ENCODE data around the gene RNF40.

The RNF40 gene

DNA sequence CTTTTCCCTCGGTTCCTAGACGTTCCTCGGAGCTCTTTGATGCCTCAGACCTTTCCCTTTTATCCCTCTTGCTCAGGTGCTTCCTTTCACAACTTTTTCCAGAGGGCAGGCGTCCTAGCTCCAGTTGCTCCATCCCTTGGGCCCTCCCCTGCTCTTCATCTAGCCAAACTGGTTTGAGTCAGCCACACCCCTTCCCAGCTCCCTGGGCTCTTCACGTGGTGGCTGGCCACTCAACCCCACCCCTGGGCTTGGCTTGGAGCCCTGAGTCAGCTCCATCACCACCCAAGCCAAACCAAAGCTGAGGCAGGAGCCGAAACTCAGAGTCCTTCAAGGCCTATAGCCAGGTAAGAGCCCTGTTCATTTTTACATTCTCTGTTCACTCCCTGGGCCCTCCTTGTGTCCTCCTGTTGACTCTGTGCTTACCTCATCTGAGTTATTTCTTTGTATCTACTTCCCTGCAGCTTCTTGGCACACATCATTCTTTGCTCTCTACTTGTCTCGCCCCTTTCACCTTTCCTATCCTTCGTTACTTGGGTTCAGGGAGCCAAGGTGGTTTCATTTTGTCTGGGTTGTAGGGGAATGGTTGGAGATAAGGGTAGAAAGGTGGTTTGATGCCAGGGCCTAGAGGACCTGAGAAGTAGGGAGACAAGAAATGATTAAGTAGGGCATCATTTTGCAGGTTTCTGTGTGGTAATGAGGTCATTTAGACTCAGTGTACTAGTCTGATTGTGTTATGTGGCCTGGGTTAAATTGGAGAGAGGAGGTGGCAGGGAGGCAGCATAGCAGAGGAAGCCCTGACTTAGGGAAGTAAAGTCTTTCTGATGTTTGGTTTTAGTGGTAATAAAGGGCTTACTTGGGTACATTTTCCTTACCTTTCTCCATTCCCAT lies 21.5 kb upstream of the RNF40 start:
- peak; percentile 89 for DNase-seq

GRCh38 chr16:30741461-30741914 lies 20.6 kb upstream of the RNF40 start:
- DNase-seq = no peak

GRCh38 chr16:30743716-30744115 lies 18.4 kb upstream of the RNF40 start:
- DNase-seq = no peak

GRCh38 chr16:30744183-30744582 lies 17.9 kb upstream of the RNF40 start:
- no peak for DNase-seq

DNA sequence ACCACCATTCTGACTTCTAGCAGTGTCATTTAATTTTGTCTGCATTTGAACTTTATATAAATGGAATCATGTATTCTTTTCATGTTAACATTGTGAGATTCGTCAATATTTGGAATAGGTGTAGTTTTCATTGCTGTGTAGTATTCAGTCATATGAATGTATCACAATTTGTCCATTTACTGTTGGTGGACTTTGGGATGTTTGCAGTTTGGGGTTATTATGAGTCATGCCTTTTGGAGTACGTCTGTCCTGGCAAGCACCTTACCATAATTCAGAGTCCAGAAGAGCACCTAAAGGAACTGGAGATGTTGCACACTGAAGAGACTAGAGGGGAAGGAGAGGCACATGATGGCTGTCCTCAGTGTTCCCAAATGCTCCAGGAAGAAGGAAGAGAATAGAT lies 17.0 kb upstream of the RNF40 start:
- no peak for DNase-seq

DNA sequence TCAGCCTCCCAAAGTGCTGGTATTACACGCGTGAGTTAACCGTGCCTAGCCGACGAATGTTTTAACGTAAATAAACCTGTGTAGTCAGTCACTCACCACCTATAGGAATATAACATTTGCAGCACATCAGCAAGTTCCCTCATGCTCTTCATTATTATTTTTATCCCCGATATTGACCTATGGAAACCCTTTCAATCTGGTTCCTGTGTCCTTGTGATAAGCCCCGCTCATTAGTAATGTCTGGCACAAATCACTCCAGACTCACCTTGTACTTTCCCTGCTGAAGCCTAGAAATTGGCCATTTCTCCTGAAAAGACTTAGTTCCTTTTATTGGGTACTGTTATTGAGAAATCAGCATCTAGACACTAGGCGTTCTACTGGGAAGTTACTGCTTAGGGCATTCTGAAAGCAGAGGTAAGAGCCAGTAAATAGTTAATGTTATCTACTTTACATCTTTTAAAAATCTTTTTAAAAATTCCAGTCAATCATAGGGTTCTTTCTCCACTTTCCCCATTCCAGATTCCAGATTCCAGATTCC lies 15.4 kb upstream of the RNF40 start:
- DNase-seq = no peak

GRCh38 chr16:30747331-30747730 lies 14.8 kb upstream of the RNF40 start:
- no peak for DNase-seq

- DNase-seq = peak; percentile 99
Measured at GRCh38 chr16:30747799-30748633, 14.1 kb upstream of the RNF40 start, which contains the start of gene PHKG2. TSS of gene PHKG2 (plus strand) at chr16:30748425. CDS start at chr16:30748821, 396 bp downstream.

DNA sequence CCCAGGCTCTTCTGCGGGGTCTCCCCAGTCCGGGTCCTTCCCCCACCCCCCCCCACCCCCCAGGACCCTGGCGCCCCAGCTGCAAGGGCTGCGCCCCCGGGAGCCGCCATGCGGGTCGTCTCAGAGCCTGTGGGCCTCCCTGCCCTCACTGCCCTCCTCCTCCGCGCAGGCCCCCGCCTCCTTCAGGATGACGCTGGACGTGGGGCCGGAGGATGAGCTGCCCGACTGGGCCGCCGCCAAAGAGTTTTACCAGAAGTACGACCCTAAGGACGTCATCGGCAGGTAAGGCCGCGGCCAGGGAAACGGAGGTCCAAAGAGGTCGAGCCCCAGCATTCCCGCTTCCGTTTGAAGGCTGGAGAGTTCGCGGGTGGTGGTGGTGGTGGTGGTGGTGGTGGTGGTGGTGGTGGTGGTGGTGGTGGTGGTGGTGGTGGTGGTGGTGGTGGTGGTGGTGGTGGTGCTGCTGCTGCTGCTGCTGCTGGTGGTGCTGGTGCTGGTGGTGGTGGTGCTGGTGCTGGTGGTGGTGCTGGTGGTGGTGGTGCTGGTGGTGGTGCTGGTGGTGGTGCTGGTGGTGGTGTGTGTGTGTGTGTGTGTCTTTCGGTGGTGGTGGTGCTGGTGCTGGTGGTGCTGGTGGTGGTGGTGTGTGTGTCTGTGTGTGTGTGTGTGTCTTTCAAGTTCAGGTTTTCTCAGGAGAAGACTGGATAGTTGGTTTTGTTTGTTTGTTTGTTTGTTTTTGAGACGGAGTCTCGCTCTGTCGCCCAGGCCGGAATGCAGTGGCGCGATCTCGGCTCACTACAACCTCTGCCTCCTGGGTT lies 13.3 kb upstream of the RNF40 start:
- DNase-seq = peak; percentile 48

DNA sequence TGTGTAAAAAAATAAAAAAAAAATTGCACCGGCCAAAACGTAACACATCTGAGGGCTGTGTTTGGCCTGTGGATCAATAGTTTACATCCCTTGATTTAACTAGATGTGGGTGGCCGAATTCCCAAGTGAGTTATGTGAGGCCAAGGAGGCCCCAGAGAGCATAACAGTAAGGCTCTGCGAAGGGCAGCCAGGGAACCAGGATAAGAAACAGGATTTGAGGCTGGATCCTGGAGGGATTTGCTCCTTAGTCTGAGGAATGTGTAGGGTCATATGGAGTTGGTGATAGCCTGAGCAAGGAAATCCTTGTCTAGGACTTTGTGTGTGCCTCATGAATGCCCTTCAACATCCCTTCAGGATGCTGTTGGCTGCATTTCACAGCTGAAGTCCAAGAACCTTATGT lies 11.9 kb upstream of the RNF40 start:
- no peak for DNase-seq

DNA sequence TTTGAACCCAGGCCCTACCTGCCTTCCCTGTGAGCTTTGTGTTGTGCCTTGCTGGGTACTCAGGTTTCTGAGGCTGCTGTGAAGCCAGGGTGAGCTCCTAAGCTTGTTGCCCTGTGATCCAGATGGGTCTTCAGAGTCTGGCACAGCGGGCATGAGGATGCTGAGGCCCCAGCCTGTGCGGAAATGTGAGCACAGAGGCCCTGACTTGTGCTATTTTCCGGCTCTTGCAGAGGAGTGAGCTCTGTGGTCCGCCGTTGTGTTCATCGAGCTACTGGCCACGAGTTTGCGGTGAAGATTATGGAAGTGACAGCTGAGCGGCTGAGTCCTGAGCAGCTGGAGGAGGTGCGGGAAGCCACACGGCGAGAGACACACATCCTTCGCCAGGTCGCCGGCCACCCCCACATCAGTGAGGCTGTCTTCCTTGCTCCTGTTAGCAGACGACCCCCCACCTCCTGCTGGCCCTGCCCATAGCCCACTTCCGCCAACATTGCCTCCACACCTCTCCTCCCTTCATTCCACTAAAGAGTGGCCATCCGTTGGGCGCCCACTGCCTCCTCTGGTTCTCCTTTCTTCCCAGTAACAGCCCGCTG lies 11.2 kb upstream of the RNF40 start:
- no peak for DNase-seq

GRCh38 chr16:30753596-30753995 lies 8.5 kb upstream of the RNF40 start:
- DNase-seq = no peak

DNA sequence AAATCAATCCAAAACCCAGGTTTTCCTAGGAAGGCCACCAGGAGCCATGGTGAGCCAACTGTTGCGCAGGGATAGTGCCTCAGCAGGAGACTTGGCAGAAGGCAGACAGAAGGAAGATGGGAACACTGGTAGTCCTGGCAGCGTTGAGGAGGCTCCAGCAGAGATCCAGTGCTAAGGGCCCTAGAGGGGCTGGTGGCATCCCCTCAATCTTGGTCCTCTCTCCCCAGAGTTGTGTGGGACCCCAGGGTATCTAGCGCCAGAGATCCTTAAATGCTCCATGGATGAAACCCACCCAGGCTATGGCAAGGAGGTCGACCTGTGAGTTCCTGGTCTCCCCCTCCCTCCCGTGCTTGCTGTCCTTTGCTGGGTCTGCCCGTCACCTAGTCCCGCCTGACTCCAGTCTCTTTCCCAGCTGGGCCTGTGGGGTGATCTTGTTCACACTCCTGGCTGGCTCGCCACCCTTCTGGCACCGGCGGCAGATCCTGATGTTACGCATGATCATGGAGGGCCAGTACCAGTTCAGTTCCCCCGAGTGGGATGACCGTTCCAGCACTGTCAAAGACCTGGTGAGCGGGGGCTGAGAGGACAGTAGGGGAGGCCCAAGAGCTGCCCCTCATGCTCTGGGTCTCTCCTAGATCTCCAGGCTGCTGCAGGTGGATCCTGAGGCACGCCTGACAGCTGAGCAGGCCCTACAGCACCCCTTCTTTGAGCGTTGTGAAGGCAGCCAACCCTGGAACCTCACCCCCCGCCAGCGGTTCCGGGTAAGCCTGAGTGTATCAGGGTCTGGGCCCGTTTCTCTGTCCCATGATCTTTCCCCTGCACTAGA lies 6.0 kb upstream of the RNF40 start:
- no peak for DNase-seq

GRCh38 chr16:30756781-30757100 lies 5.4 kb upstream of the RNF40 start:
- no peak for DNase-seq

GRCh38 chr16:30757316-30757715 lies 4.8 kb upstream of the RNF40 start:
- no peak for DNase-seq

GRCh38 chr16:30758988-30759491 lies 3.1 kb upstream of the RNF40 start:
- peak; percentile 76 for DNase-seq

DNA sequence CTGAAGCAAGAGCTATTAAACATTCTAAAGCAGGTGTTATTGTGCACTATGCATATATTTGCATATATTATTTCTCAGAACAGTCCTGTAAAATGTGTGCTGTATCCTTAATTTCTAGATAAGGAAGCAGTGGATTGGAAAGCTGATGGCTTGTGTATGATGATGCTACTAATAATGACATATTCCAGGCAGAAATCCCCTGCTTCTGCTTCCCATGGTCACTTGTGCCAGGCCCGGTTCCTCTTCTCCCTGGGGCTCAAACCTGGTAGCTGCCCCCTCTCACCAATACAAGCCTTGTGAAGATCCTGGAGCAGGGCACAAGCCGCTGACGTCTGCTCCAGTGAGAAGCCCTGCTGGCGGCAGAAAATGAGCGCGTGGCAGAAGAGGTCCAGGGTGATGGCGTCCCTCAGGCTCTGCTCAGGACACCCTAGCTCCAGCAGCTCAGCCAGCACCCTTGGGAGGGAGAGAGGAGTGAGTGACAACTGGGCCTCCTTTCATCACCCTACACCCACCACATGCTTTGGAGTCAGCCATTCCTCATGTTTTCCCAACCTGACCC lies 2.0 kb upstream of the RNF40 start:
- DNase-seq = no peak

- peak; percentile 29 for DNase-seq
Measured at GRCh38 chr16:30760577-30761426, 1.3 kb upstream of the RNF40 start.

DNA sequence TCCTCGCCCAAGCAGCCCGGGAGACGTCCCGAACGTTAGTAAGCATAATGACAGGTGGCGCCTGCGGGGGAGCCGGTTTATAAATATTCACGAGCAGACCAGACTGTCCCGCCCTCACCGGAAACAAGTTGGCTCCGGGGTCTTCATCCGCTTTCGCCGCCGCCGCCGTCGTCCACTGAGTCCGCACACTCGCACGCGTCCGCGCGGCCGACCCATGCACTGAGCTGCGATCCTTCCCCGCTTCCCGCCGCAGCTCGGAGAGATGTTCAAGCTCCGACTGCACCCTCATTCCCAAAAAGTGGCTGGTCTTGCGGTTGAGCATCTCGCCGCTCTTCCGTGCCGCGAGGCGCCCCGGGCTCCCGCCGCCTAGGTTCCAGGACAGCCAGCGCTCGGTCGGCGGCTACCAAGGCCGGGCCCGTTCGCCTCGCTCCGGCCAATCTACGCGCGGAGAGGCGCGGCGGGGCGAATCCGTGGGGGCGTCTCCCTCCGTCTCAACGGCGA lies 645 bp upstream of the RNF40 start:
- peak; percentile 76 for DNase-seq

All from hematopoietic multipotent progenitor cell treated with erythropoietin and hydrocortisone succinate and interleukin-3 and kit ligand, for 6 days (in vitro differentiated cells).